RWPE2 (cell line): ENCODE measurements around the gene RGMB.

Source experiments
- ATAC-seq: fragments of 200-7000 bp; cut with Tn5 transposase; 3 replicates; pipeline ENCODE4 v1.9.1; 2021; ENCODE audit warnings: low read depth
- DNase-seq: peaks from one replicate; pipeline ENCODE4 v3.0.0-alpha.2; 2020; ENCODE audit warnings: low spot score
- H3K27ac ChIP-seq: fragments of 450-650 bp; 2 replicates; pipeline ENCODE4 v1.5.1; 2017; ENCODE audit warnings: mild to moderate bottlenecking; ENCODE audit not compliant: poor library complexity, severe bottlenecking
- H3K27me3 ChIP-seq: fragments of 250-450 bp; sonication (Bioruptor Pico); 2 replicates; pipeline ENCODE4 v1.5.1; 2021; ENCODE audit warnings: mild to moderate bottlenecking, moderate library complexity; ENCODE audit not compliant: insufficient read depth, poor library complexity, severe bottlenecking
- H3K36me3 ChIP-seq: fragments of 250-450 bp; sonication (Bioruptor Pico); 2 replicates; pipeline ENCODE4 v1.5.1; 2020; ENCODE audit warnings: low read depth, mild to moderate bottlenecking, moderate library complexity
- H3K4me1 ChIP-seq: fragments of 250-450 bp; sonication (Bioruptor Pico); 2 replicates; pipeline ENCODE4 v1.5.1; 2021; ENCODE audit warnings: mild to moderate bottlenecking, moderate library complexity; ENCODE audit not compliant: insufficient read depth, poor library complexity, severe bottlenecking
- H3K4me3 ChIP-seq: fragments of 250-450 bp; sonication (Bioruptor Pico); 2 replicates; pipeline ENCODE4 v1.5.1; 2021; ENCODE audit warnings: mild to moderate bottlenecking, moderate library complexity; ENCODE audit not compliant: severe bottlenecking
- H3K9me3 ChIP-seq: fragments of 250-450 bp; sonication (Bioruptor Pico); 2 replicates; pipeline ENCODE4 v1.5.1; 2021; ENCODE audit warnings: mild to moderate bottlenecking, moderate library complexity; ENCODE audit not compliant: severe bottlenecking
- CTCF ChIP-seq: fragments of 450-650 bp; IDR thresholded peaks from one replicate; pipeline ENCODE4 v1.5.1; 2017; ENCODE audit warnings: mild to moderate bottlenecking, moderate library complexity; ENCODE audit not compliant: poor library complexity, severe bottlenecking

RGMB gene

DNA sequence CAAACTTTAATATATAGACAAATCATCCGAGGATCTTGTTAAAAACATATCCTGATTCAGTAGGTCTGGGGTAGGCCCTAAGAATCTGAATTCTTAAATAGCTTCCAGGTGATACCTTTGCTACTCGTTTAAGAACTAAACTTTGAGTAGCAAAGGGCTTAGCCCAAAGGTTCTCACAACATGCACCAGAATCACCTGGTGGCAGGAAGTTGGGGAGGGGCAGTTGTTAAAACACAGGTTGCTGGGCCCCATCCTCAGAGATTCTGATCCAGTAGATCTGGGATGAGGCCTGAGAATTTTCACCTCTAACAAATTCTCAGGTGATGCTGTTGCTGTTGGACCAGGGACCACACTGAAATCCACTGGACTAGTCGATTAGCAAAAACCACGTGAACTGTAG is 20.0 kb upstream of the RGMB start:
- Histone ChIP-seq H3K36me3 (no peaks in the 10 kb centered on the region), H3K4me3 (no peak overlapping the region), H3K9me3 (no peaks in the 10 kb centered on the region), H3K27ac (no peak overlapping the region), H3K27me3 (no peaks in the 10 kb centered on the region), H3K4me1 (no peaks in the 10 kb centered on the region)
- ATAC-seq (no peak), DNase-seq (no peak)
- no peak for TF ChIP-seq CTCF

DNA sequence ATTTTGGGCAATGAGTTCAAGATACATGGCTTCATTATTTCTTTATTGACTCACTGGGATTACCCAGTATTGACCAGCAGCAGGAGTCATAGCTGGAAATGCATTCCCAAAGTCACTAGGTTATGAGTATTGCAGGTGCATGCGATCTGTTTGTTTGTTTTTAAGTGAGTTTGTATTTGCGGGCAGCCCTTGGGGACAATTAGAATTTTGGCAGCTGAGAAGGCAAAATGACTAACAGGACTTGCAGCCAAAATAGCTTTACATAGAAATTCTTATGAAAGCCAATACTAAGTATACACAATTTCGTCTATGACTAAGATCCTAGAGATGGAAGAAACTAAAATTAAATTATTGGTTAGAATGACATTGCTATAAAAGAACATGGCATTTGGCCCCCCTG is 18.1 kb upstream of the RGMB start:
- H3K4me3 ChIP-seq: no peak overlapping the region
- no peak for DNase-seq
- H3K36me3 ChIP-seq: no peaks in the 10 kb centered on the region
- ATAC-seq: no peak
- H3K9me3 ChIP-seq: no peaks in the 10 kb centered on the region
- H3K4me1 ChIP-seq: no peaks in the 10 kb centered on the region
- no peaks in the 10 kb centered on the region for H3K27me3 ChIP-seq
- no peak for TF ChIP-seq CTCF
- H3K27ac ChIP-seq: no peak overlapping the region

GRCh38 chr5:98757978-98758377 is 15.5 kb upstream of the RGMB start:
- TF ChIP-seq CTCF: no peak
- no peak overlapping the region for H3K4me3 ChIP-seq
- ATAC-seq (no peak), DNase-seq (no peak)
- H3K27ac ChIP-seq: no peak overlapping the region
- H3K4me1 ChIP-seq: no peaks in the 10 kb centered on the region
- no peaks in the 10 kb centered on the region for H3K27me3 ChIP-seq
- H3K9me3 ChIP-seq: no peaks in the 10 kb centered on the region
- no peaks in the 10 kb centered on the region for H3K36me3 ChIP-seq

- Histone ChIP-seq H3K27me3 (no peaks in the 10 kb centered on the region), H3K4me1 (no peaks in the 10 kb centered on the region), H3K4me3 (no peak overlapping the region), H3K36me3 (no peaks in the 10 kb centered on the region), H3K27ac (no peak overlapping the region), H3K9me3 (no peaks in the 10 kb centered on the region)
- TF ChIP-seq CTCF: no peak
- ATAC-seq (peak; percentile 53; the same call in 1 of the 3 replicates), DNase-seq (no peak)
Measured at GRCh38 chr5:98763001-98763630, 10.3 kb upstream of the RGMB start.

DNA sequence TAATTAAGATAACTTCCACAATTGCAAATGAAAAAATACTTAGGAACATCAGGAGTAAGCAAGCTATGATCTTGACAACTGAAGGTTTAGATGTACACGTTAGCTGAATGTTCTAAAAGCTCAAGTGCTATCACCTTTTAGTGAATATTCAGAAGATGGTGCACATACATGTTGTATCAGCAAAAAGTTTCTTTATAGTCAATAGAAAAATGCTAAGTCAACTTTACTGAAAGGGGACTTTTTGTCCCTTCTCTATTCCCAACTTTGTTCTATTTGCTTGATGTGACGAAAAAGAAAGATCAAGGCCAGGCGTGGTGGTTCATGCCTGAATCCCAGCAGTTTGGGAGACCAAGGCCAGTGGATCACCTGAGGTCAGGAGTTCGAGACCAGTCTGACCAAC is 7.6 kb upstream of the RGMB start:
- Histone ChIP-seq H3K9me3 (no peaks in the 10 kb centered on the region), H3K36me3 (no peaks in the 10 kb centered on the region), H3K27ac (no peak overlapping the region), H3K27me3 (no peaks in the 10 kb centered on the region), H3K4me1 (peaks cover 3% of the 10 kb centered on the region), H3K4me3 (no peak overlapping the region)
- no peak for DNase-seq
- TF ChIP-seq CTCF: no peak
- ATAC-seq: no peak
